D721Med (cell line): ENCODE results near the gene KATNIP.

Experiments used
- DNase-seq: peaks from one replicate; pipeline ENCODE4 v3.0.0; 2011; ENCODE audit warnings: low spot score; ENCODE audit not compliant: insufficient read length
- FAIRE-seq: peaks from 2 replicates; lab custom pipeline; 2011; peaks lifted over from hg19 to GRCh38; lab: Jason Lieb, UNC
- CTCF ChIP-seq: IDR thresholded peaks from 2 replicates; pipeline ENCODE4 v1.5.1; 2012; ENCODE audit warnings: mild to moderate bottlenecking, control low read depth; ENCODE audit not compliant: insufficient read depth; ENCODE audit errors: missing control alignments

Gene KATNIP

DNA sequence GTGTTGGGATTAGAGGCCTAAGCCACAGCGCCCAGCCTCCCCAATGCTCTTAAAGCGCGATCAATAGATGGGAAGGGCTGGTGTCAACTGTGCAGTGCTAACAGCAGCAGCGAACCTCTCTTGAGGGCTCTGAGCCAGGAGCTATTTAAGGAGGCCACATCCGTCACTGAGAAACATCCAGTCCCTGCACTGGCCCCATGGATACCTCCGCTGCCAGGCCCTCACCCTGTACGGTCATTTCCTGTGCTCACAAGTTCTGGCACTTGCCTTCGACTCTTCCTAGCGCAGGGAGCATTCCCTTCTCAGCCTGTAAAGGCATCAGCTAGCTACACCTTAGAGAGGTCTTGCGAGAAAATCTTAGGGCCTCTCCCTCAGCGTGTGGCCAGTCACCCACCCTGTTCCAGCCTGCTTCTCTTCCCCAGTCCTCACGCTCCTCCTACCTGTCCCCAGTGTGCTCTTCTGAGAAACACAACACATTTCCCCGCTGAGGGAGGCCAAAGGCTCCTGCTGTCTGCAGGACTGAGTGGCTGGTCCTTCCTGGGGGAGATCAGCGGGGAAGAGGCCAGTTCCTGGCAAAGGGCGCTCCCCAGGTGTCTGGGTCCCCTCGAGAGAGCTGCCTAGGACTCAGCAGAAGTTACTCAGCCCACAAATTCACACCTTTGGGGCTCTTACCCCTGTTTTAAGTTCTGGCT lies 28.8 kb upstream of the KATNIP start:
- no peak for FAIRE-seq
- no peak for DNase-seq
- no peak for TF ChIP-seq CTCF

DNA sequence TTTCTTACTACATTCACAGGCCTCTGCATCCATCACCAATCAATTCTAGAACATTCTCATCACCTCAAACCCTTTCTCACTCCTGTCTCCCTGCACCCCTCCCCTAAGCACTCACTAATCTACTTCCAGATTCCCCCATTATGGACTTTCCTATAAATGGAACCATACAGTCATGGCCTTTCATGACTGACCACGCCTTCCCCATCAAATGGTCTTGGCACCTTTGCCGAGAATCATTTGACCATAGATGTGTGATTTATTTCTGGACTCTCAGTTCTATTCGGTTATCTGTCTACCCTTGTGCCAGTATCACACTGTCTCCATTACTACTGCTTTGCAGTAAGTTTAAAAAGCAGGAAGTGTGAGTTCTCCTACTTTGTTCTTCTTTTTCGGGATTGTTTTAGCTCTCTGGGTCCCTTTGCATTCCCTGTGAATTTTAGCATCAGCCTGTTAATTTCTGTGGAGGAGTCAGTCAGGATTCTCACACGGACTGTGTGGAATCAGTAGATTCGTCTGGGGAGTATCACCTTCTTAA lies 27.7 kb upstream of the KATNIP start:
- DNase-seq (no peak), FAIRE-seq (no peak)
- no peak for TF ChIP-seq CTCF

DNA sequence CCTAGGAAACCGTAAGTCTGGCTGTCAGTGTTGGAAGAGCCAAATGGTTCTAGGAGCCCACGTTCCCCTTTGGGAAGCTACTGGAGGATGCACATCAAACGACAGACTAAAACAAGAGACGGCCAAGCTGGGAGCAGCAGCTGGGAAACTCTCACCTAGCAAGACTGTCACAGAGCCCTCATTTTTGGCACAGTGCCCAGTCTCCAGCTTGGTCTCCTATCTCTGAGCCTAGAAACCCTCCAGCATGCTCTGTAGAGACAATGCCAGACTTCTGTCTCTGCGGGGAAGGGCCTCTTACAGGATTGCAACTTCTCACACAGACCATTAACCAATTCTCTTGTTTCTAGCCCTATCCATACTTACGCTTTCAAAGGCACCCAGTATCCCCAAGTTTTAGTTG lies 23.8 kb upstream of the KATNIP start:
- DNase-seq: no peak
- FAIRE-seq: no peak
- TF ChIP-seq CTCF: no peak

- no peak for TF ChIP-seq CTCF
- DNase-seq: no peak
- no peak for FAIRE-seq
Measured at GRCh38 chr16:27528294-27528693, 21.6 kb upstream of the KATNIP start.

GRCh38 chr16:27529962-27530361 lies 20.0 kb upstream of the KATNIP start:
- DNase-seq (no peak), FAIRE-seq (no peak)
- TF ChIP-seq CTCF: no peak

DNA sequence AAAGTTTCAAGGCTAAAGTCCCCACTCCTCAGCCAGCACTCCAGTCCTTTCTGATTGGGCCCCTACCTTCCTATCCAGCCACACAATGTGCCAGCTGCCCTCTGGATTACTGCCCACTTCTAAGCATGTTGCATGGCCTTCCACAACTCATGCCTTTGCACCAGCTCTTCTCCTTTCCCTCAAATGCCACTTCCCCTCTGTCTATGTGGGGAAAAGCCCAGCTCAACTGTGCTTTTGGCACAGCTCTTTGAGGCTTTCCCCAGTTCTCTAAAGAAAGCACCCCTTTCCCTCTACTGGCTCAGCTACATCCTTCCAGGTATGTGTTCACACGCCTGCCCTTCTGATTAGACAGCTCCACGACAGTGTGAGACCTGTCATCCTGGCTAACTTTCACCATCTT lies 18.8 kb upstream of the KATNIP start:
- FAIRE-seq: no peak
- no peak for TF ChIP-seq CTCF
- DNase-seq: no peak
